ENCODE data around the gene GPR12.
"Not testable (repeated sequence)": the region's sequence is repeated elsewhere in the genome, so short reads cannot be mapped to it uniquely, and the experiment has no call there.

GPR12 gene

DNA sequence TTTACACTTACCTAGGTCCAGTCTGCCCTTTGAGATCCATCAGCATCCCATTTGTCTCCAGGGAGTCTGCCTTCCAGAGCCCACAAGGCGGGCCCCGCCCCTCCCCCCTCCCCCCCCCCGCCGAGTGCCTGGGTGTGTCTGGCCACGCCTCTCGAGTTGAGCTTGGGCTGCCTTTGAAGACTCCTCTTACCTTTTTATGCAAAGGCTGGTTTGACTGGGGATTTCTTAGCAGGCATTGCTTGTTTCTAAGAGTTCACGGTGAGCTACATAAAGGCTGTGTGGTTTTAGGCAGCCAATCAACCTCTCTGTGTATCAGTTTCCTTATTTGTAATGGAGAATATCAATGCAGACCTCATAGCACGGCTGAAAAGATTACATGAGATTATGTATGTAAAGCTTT is 11.3 kb downstream of the GPR12 start:
- no peak for DNase-seq (ENCODE audit: low spot score)

GRCh38 chr13:26747706-26748105 is 12.9 kb downstream of the GPR12 start:
- no peak for DNase-seq (ENCODE audit: low spot score)

DNA sequence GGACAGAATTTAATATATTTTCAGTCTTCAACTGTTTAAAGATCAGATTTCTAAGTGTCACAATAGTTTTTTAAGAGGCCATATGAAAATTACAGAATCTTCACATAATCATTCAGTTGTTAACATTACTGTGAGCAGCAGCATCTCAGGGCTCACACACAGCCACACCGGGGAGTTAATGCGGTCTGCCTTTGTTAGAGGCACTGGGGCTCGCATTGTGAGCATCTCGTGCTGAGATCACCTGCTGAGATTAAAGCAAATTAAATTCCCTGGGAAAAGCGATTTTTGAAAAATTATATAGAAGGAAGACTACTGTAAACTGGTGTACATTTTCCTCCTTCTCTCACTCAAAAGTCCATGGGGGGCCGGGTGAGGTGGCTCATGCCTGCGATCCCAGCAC is 16.6 kb downstream of the GPR12 start:
- no peak for DNase-seq (ENCODE audit: low spot score)

DNA sequence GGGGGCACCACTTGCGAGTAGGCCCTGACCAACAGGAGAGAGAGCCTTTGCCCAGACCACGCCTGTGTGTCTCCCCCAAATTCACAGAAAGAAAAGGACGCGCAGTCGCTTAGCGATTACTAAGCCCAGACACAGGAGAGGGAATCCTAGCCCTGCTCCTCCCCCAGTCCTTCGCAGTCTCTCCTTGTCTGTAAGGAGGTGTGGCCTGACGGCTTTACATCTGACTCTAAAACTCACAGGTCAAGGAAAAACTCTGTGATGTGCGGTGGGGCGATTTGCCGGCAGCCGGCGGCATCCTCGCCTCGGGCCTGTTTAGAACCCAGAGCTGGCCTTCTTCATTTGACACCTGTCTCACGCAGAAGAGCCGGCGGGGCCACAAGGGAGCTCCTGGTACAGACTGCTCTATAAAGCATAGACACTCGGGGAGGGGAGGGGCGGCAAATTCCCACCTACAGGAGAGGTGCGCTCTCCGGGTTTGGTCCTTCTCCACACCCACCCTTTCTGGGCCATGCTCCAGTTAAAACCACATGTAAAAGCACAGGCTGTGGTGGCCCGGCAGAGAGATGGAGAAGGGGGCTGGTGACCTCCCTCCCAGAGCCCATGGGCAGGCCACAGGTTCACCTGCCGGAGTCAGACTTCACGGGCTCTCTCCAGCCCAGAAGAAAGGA is 17.8 kb downstream of the GPR12 start:
- DNase-seq (ENCODE audit: low spot score), result no peak

DNA sequence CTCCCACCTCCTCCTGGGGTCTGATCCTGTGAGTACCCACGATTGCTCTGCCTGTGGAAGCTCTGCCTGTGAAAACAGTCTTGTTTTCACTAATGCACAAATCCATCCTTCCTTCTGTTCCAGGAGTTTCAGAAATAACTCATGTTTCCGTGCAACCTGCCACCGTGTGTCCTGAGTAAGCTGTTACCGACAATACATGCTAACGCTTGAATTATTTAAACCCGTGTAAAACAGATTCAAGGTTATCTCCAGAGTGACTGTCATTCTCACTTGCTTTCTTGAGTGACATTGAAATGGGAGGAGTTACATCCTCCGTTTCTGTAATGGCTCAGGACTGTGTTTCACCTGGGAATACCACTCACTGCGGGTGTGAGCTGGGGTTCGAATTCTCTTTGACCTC is 24.9 kb downstream of the GPR12 start:
- DNase-seq (ENCODE audit: low spot score), result no peak

DNA sequence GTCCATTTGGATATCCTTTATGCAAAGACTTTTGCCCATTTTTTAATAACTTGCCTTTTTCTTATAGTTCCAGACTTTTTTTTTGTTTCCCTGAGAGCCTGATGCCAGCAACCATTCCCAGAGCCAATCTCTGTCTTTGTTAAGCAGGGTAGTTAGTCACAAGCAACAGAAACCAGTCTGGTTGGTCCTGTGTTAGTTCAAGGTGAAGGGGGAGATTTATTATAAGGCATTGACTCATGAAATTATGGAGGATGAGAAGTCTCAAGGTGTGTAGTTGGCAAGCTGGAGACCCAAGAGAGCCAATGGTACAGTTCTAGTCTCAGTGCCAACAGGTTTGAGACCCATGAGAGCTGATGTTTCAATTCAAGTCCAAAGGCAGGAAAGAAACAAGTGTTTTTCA is 33.0 kb downstream of the GPR12 start:
- DNase-seq (ENCODE audit: low spot score), result no peak

DNA sequence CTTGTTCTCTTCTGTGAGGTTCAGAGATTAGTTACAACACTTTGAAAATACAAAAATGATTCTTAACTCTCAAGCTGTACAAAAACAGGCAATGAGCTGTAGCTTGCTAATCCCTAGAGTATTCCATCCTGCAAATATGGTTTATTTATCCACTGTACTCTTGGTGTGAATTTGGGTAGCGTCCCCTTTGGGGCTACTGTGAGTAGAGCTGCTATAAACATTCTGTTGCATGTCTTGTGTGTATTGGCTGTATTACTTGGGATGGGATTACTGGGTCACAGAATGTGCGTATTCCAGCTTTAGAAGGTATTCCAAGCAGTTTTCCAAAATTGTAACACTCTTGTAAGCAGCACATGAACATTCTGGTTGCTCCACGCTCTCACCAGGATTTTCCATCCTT is 33.5 kb downstream of the GPR12 start:
- no peak for DNase-seq (ENCODE audit: low spot score)

DNA sequence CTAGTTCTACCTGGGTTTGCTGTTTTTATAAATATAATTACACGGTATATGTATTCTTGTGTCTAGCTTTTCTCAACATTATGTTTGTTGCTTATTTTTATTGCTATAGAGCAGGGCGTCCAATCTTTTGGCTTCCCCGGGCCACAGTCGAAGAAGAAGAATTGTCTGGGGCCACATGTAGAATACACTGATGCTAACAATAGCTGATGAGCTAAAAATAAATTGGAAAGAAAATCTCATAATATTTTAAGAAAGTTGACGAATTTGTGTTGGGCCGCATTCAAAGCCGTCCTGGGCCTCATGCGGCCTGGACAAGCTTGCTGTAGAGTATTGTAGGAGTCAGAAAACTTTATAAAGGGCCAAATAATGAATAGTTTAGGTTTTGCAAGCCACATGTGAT is 33.9 kb downstream of the GPR12 start:
- DNase-seq (ENCODE audit: low spot score), result no peak

GRCh38 chr13:26723620-26724019 is 37.0 kb downstream of the GPR12 start:
- DNase-seq (ENCODE audit: low spot score), result not testable (repeated sequence)

DNA sequence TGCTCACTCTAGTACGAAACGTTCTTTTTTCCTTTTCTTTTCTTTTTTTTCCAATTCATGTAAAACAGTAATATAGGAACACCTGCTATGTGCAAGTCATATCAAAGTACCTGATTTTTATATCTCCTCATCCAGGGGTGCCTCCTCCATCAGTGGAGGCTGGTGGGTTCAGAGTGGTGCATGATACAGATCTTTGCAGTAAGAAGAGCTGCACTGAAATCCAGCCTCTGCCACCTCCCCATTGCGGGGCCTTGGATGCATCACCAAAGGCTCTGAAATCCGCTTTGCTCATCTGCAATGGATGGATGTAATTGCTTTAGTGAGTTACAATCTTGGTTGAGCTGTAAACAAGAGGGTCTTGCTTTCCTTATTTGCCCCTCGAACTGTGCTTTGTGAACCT is 38.3 kb downstream of the GPR12 start:
- peak; percentile 52 for DNase-seq (ENCODE audit: low spot score)

DNA sequence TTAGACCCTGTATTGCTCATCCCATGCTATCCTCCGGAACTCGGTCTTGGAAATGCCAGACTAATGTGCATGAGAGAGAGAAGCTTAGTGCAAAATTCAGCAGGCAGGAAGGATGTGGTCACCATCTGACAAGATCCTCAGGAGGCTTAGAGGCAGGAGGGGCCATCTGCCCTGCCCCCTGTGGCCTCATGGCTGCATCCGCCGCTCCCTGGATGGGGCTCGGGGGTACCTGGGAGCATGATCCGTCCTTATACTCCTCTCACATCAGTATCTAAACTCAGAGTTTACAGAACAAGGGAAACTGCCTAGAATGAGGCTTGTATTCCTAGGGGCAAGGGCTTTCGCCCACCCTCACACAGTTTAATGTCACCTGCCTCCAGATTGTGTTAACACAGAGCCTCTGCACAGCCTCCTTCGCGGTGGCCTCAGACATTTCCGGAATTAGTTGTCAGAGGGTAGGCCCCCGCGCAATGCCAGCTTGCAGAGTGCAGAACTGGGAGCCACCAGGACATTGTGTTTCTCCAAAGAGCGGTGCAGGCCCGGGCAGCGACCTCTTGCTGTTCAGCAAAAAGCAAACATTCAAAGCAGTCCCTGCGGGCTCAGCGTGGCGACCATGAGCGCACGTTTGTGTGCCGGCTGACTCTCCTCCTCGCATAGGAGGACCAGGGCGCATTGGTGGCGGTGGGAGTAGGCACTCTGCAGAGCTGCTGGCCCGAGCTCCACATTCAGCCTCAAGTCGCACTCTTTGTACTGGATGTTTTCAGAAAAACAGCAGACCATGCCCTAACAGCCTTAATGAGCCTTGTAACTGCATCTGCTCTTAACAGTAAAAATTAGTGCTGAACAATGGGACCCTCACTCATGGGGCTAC is 39.1 kb downstream of the GPR12 start:
- DNase-seq (ENCODE audit: low spot score), result peak; percentile 68

- peak; percentile 83 for DNase-seq (ENCODE audit: low spot score)
Measured at GRCh38 chr13:26719356-26719945, 41.1 kb downstream of the GPR12 start.

- DNase-seq (ENCODE audit: low spot score), result no peak
Measured at GRCh38 chr13:26718872-26719271, 41.7 kb downstream of the GPR12 start.

DNA sequence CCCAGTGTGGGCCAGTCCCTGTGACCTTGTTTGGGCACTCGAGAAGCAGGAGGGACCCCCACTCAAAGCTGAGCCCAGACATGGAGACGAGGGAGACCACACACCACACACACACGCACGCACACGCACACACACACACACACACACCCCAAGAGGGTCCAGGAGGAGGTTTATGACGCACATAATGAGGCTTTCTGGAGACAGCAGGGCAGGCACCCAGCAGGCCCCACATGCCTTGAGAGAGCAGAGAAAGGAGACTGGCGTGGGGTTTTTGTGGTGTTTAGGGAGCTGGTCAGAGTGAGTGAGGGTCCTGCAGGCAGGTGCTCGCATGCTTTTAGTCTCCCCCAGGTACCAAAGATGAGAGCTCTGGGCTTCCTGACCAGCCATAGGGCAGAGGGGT is 42.4 kb downstream of the GPR12 start:
- DNase-seq (ENCODE audit: low spot score), result no peak

DNA sequence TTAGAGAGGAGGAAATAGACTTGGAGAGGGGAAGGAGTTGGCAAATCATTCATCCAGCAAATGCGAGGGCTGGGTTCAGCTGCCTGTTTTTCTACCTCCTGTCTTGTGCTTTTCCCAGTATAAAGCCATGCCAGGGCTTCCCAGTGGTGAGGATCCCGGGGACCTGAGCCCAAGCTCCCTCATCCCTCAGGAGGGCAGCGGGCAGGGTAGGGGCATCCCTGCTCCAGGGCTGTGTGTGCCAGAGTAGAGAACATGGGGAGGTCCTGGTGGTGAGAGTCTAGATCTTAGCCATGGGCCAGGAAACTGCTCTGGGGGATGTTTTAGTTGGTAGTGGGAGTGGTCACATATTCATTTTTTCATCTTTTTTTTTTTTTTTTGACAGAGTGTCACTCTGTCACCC is 43.6 kb downstream of the GPR12 start:
- no peak for DNase-seq (ENCODE audit: low spot score)

DNA sequence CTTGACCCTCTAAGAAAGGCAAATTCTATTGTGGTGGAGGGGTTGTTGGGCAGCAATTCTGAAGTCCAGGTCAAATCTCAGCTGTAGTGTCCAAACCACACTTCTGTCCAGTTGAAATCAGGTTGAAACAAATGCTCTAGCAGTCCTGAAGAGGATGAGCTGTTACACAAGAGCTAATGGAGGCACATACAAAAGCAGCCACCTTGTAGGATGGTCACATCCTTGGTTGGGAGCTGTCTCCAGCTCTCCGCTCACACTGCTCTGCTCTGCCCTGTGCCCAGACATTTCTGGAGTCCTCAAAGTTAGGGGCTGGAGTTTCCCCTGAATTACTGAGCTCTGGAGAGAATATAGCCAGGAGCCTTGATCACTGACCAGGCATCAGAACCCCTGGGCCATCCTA is 47.2 kb downstream of the GPR12 start:
- DNase-seq (ENCODE audit: low spot score), result no peak

GRCh38 chr13:26711211-26711610 is 49.4 kb downstream of the GPR12 start:
- no peak for DNase-seq (ENCODE audit: low spot score)

DNA sequence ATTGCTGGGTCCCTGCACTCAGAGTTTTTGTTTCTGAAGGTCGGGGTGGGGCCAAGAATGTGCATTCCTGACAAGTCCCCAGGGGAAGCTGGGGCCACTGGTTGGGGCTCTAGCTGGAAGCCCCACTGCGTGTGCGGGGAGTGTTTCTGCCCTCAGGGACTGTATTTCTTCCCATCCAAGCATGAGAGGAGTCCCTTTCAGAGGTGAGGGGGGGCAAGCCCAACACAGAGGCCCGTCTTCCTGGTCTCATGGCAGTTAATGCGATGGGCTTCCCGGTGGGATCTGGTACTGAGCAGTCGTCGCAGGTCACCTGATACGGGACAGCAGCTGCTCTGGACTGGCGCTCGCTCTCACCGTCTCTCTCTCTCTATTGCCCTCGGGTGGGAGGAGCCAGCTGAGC is 50.4 kb downstream of the GPR12 start:
- peak; percentile 85 for DNase-seq (ENCODE audit: low spot score)

DNA sequence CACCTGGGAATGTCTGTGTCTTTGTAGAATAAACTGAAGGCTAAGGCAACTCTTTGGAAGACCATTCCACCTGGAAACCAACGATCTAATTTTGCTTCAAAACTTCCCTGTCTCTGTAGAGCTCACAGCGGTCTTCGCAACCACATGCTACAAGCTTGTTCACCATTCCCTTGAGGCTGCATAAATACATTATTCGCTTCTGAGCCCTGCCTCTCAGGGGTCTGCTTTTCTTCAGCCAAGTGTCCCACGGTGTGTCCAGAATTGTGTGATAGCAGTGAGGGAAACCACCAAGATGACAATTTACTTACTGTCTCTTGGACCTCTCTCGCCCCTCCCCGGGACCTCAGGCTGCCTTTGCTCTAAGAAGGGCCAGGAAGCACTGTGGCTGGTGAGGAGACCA is 51.1 kb downstream of the GPR12 start:
- DNase-seq (ENCODE audit: low spot score), result peak; percentile 95

- no peak for DNase-seq (ENCODE audit: low spot score)
Measured at GRCh38 chr13:26708007-26708297, 52.6 kb downstream of the GPR12 start.

- peak; percentile 82 for DNase-seq (ENCODE audit: low spot score)
Measured at GRCh38 chr13:26707122-26708006, 53.2 kb downstream of the GPR12 start.

GRCh38 chr13:26706381-26706780 is 54.2 kb downstream of the GPR12 start:
- DNase-seq (ENCODE audit: low spot score), result no peak

All from SK-N-DZ (cell line).